GM23338 (cell line): Measurements from ENCODE around the gene PRELID2. TPM values are rescaled to one million over a fixed set of nuclear protein-coding genes. Genes with fewer than 3 reads are reported as not detected.

Experiments used
- ATAC-seq: fragments of 200-7000 bp; cut with Tn5 transposase; 3 replicates; pipeline ENCODE4 v1.9.1; 2020
- DNase-seq: peaks from one replicate; pipeline ENCODE4 v3.0.0-alpha.2; 2015; ENCODE audit warnings: low spot score
- H2AFZ ChIP-seq: fragments of 200-600 bp; sonication (generic); 2 replicates; pipeline ENCODE4 v1.8.0; 2016; ENCODE audit warnings: antibody characterized with exemption, mild to moderate bottlenecking, moderate library complexity
- H3F3A ChIP-seq: fragments of 200-600 bp; sonication (generic); replicated peaks from 2 replicates; pipeline ENCODE4 v1.8.0; 2017; ENCODE audit warnings: antibody characterized with exemption, mixed run types, low read depth
- H3K27ac ChIP-seq: fragments of 200-600 bp; sonication (generic); 2 replicates; pipeline ENCODE4 v1.6.1; 2016; ENCODE audit warnings: low read depth
- H3K27me3 ChIP-seq: fragments of 200-600 bp; sonication (generic); 2 replicates; pipeline ENCODE4 v1.8.0; 2016; ENCODE audit warnings: mild to moderate bottlenecking, mixed run types, moderate library complexity; ENCODE audit not compliant: insufficient read depth
- H3K36me3 ChIP-seq: fragments of 200-600 bp; sonication (generic); 2 replicates; pipeline ENCODE4 v1.8.0; 2016; ENCODE audit warnings: mild to moderate bottlenecking; ENCODE audit not compliant: insufficient read depth
- H3K4me1 ChIP-seq: fragments of 200-600 bp; sonication (generic); 2 replicates; pipeline ENCODE4 v1.8.0; 2016; ENCODE audit warnings: mild to moderate bottlenecking, moderate library complexity; ENCODE audit not compliant: insufficient read depth
- H3K4me2 ChIP-seq: fragments of 200-600 bp; sonication (generic); 2 replicates; pipeline ENCODE4 v1.7.1; 2017; ENCODE audit warnings: mixed run types
- H3K4me3 ChIP-seq: fragments of 200-600 bp; sonication (generic); 2 replicates; pipeline ENCODE4 v1.6.1; 2016; ENCODE audit warnings: mixed run types
- H3K79me2 ChIP-seq: fragments of 200-600 bp; sonication (generic); replicated peaks from 2 replicates; pipeline ENCODE4 v1.8.0; 2017; ENCODE audit warnings: mild to moderate bottlenecking; ENCODE audit not compliant: insufficient read depth
- H3K9me2 ChIP-seq: fragments of 200-600 bp; sonication (generic); 2 replicates; pipeline ENCODE4 v1.8.0; 2017; ENCODE audit not compliant: insufficient read depth
- H4K20me1 ChIP-seq: fragments of 200-600 bp; sonication (generic); replicated peaks from 2 replicates; pipeline ENCODE4 v1.8.0; 2017; ENCODE audit warnings: mild to moderate bottlenecking; ENCODE audit not compliant: insufficient read depth
- H3K27ac Mint-ChIP-seq: 2 replicates; pipeline ENCODE4 v1.8.0; 2020; ENCODE audit warnings: inconsistent platforms, mild to moderate bottlenecking, moderate library complexity, mixed read lengths
- H3K27me3 Mint-ChIP-seq: 3 replicates; pipeline ENCODE4 v1.8.0; 2022; ENCODE audit warnings: low read depth, mild to moderate bottlenecking, moderate library complexity, mixed read lengths, inconsistent platforms; ENCODE audit not compliant: insufficient read depth, poor library complexity
- H3K36me3 Mint-ChIP-seq: 3 replicates; pipeline ENCODE4 v1.8.0; 2021; ENCODE audit warnings: low read depth, mild to moderate bottlenecking, inconsistent platforms, moderate library complexity, mixed read lengths
- H3K4me1 Mint-ChIP-seq: 3 replicates; pipeline ENCODE4 v1.8.0; 2020; ENCODE audit warnings: mild to moderate bottlenecking, inconsistent platforms, mixed read lengths
- H3K4me3 Mint-ChIP-seq: 3 replicates; pipeline ENCODE4 v1.8.0; 2021; ENCODE audit warnings: moderate library complexity, mild to moderate bottlenecking, inconsistent platforms, mixed read lengths
- H3K9me3 Mint-ChIP-seq: 3 replicates; pipeline ENCODE4 v1.8.0; 2020; ENCODE audit warnings: moderate library complexity, mild to moderate bottlenecking, inconsistent platforms, mixed read lengths
- CREB1 ChIP-seq: fragments of 250-450 bp; sonication (Bioruptor Pico); IDR thresholded peaks from 2 replicates; pipeline ENCODE4 v1.5.0; 2020; ENCODE audit warnings: low read depth, mild to moderate bottlenecking, moderate library complexity
- ETS1 ChIP-seq: IDR thresholded peaks from 2 replicates; pipeline ENCODE4 v1.6.1; 2016; ENCODE audit warnings: antibody characterized with exemption
- EZH2 ChIP-seq: fragments of 200-600 bp; sonication (generic); IDR thresholded peaks from one replicate; pipeline ENCODE4 v1.8.0; 2017; ENCODE audit warnings: antibody characterized with exemption, mild to moderate bottlenecking, low read depth; ENCODE audit not compliant: unreplicated experiment
- EZH2phosphoT487 ChIP-seq: fragments of 200-600 bp; sonication (generic); IDR thresholded peaks from one replicate; pipeline ENCODE4 v1.8.1; 2018; ENCODE audit warnings: antibody characterized with exemption; ENCODE audit not compliant: unreplicated experiment
- JUNB ChIP-seq: IDR thresholded peaks from one replicate; pipeline ENCODE4 v1.6.1; 2016; ENCODE audit warnings: antibody characterized with exemption; ENCODE audit not compliant: unreplicated experiment
- POLR2AphosphoS5 ChIP-seq: IDR thresholded peaks from 2 replicates; pipeline ENCODE4 v1.6.1; 2016; ENCODE audit warnings: antibody characterized with exemption, low read depth
- REST ChIP-seq: IDR thresholded peaks from one replicate; pipeline ENCODE4 v1.6.1; 2018; ENCODE audit warnings: antibody characterized with exemption; ENCODE audit not compliant: unreplicated experiment
- STAT1 ChIP-seq: IDR thresholded peaks from one replicate; pipeline ENCODE4 v1.6.1; 2016; ENCODE audit warnings: antibody characterized with exemption; ENCODE audit not compliant: unreplicated experiment
- ZNF114 ChIP-seq: fragments of 250-450 bp; sonication (Bioruptor Pico); IDR thresholded peaks from 2 replicates; pipeline ENCODE4 v1.5.0; 2020; ENCODE audit warnings: mild to moderate bottlenecking, moderate library complexity
- ZNF331 ChIP-seq: fragments of 250-450 bp; sonication (Bioruptor Pico); IDR thresholded peaks from 2 replicates; pipeline ENCODE4 v1.5.0; 2020; ENCODE audit warnings: low read depth, mild to moderate bottlenecking, moderate library complexity
- ZNF462 ChIP-seq: fragments of 250-450 bp; sonication (Bioruptor Pico); IDR thresholded peaks from 2 replicates; pipeline ENCODE4 v1.5.0; 2020; ENCODE audit warnings: mild to moderate bottlenecking, moderate library complexity
- polyA plus RNA-seq: library from polyadenylated mRNA; unstranded; fragments of >200 nt; fragmentation: Nextera tagmentation; extraction: Ambion mirVana; gene quantifications from 2 replicates; pipeline ENCODE4 v1.2.1, GENCODE V29; 2016
- total RNA-seq: library from RNA; depleted of rRNA; stranded (reverse); fragments of >200 nt; shearing (Covaris generic); gene quantifications from 2 replicates; pipeline ENCODE4 v1.2.3, GENCODE V29; 2014
- TF ChIP-seq, protein P1 (sequence below), 2 experiments: fragments of 200-600 bp in 1 of 2; sonication (generic) in 1 of 2; conservative IDR thresholded peaks; 2 replicates each; pipeline versions ENCODE4 v1.5.1 to v1.6.1; 2016 to 2017; ENCODE audit warnings: antibody characterized with exemption in 2 of 2, low read depth in 2 of 2, mild to moderate bottlenecking in 2 of 2, moderate library complexity in 1 of 2

PRELID2 gene
- total and polyA plus RNA-seq, 2 experiments from 2014 or later: 9.3 to 9.8 TPM

DNA sequence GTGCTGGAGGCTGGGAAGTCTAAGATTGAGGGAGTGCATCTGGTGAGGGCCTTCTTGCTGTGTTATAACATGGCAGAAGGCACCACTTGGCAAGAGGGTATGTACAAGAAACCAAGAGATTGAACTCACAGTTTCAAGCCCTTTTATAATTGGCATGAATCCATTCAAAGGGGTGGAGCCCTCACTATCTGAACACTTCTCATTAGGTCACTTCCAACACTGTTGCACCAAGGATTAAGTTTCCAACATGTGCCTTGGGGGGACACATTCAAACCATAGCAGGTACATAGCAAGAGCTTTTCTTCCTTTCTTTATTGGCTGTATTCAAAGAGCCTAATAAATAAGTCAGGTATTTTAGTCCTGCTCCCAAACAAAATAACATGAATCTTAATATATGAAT lies 62.7 kb downstream of the PRELID2 start:
- ATAC-seq: no peak
- no peak overlapping the region for H3K4me3 Mint-ChIP-seq

More for the DNA sequence above, 62.7 kb downstream of the PRELID2 start:
- H3K9me2 ChIP-seq: no peaks in the 10 kb centered on the region
- peaks cover 6% of the 10 kb centered on the region; the same call in 2 of the 3 replicates for H3K9me3 Mint-ChIP-seq
- no peak for DNase-seq
- no peaks in the 10 kb centered on the region for H3K4me1 ChIP-seq
- H3K4me2 ChIP-seq: no peak overlapping the region
- H3K27ac Mint-ChIP-seq: no peak overlapping the region
- TF ChIP-seq EZH2 (no peak), ZNF114 (no peak), REST (no peak), CREB1 (CRISPR knock-in tag) (no peak), POLR2AphosphoS5 (no peak), ETS1 (no peak), EZH2phosphoT487 (no peak), ZNF462 (no peak), STAT1 (no peak), ZNF331 (CRISPR knock-in tag) (no peak), JUNB (no peak)
- TF ChIP-seq, protein P1, sequence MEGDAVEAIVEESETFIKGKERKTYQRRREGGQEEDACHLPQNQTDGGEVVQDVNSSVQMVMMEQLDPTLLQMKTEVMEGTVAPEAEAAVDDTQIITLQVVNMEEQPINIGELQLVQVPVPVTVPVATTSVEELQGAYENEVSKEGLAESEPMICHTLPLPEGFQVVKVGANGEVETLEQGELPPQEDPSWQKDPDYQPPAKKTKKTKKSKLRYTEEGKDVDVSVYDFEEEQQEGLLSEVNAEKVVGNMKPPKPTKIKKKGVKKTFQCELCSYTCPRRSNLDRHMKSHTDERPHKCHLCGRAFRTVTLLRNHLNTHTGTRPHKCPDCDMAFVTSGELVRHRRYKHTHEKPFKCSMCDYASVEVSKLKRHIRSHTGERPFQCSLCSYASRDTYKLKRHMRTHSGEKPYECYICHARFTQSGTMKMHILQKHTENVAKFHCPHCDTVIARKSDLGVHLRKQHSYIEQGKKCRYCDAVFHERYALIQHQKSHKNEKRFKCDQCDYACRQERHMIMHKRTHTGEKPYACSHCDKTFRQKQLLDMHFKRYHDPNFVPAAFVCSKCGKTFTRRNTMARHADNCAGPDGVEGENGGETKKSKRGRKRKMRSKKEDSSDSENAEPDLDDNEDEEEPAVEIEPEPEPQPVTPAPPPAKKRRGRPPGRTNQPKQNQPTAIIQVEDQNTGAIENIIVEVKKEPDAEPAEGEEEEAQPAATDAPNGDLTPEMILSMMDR (conservative IDR thresholded peaks at IDR 0.05; ENCODE audit: low read depth in 2 of 2): no peak
- no peaks in the 10 kb centered on the region for H3K27me3 ChIP-seq
- H3F3A ChIP-seq: no peaks in the 10 kb centered on the region
- no peak overlapping the region for H3K4me3 ChIP-seq
- peaks cover 5% of the 10 kb centered on the region; the same call in 2 of the 3 replicates for H3K4me1 Mint-ChIP-seq
- peaks cover 4% of the 10 kb centered on the region for H3K36me3 Mint-ChIP-seq
- no peaks in the 10 kb centered on the region for H3K27me3 Mint-ChIP-seq
- no peaks in the 10 kb centered on the region for H3K79me2 ChIP-seq
- H4K20me1 ChIP-seq: no peaks in the 10 kb centered on the region
- H3K36me3 ChIP-seq: no peaks in the 10 kb centered on the region
- no peak overlapping the region for H2AFZ ChIP-seq
- H3K27ac ChIP-seq: no peak overlapping the region
